Glomerular visceral epithelial cell (primary cell): Measurements from ENCODE around the gene MYOCD.

Source experiments
- DNase-seq: peaks from one replicate; pipeline ENCODE4 v3.0.0-alpha.2; 2016; ENCODE audit errors: extremely low spot score

The MYOCD gene

GRCh38 chr17:12759090-12759489 is 93.4 kb downstream of the MYOCD start:
- DNase-seq = no peak

DNA sequence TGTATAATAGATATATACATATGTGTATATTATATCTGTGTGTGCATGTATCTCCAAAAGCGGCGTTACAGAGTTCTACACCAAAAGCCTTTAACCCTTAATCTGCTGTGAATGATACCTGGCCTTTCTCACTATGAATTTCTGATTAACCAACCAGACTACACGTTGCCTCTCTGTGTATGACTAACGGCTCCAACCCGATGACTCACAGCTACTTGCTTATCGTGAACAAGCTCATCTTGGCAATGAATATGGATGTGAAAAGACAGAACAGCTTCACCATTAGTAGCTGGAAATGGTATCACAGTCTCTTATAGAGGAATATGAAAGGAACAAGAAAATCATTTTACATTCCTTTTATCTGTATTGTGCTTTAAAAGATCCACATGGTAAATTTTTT is 99.9 kb downstream of the MYOCD start:
- peak; percentile 8 for DNase-seq

DNA sequence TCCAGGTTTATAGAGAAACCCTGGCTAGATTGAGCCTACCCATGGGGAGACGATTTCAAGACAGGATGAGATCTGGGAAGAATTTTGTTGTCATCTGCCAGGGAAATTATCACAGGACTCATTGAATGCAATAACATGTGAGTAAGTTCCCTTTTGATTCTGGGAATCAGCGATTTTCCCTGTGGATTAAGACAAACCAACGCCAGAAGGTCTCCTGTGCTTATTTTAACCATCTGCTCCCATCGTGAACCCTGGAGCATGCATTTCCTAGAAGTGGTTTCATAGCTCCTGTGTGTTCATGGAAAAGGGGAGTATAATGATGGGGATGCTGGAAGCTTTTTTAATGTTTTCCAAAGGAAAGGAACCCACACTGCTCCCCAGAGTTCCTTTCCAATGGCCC is 102.6 kb downstream of the MYOCD start:
- no peak for DNase-seq

- no peak for DNase-seq
Observed at GRCh38 chr17:12769981-12770380, 104.3 kb downstream of the MYOCD start.

DNA sequence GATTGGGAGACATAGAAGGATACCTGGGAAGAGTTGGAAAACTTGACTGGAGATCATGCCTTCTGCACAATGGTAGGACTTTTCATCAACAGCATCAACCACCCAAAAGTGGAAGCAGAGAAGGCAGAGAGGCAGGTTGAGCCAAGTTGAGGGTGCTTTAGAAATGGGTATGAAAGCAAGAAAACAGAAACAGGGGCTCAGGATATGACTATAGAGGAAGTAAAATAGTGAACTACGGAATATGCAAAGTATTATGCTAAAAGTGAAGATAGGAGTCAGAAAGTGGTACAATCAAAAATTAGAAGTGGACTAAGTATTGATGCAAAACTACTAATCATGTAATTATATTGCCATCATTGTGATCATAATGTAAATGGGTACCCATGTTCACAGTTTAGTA is 107.5 kb downstream of the MYOCD start:
- DNase-seq = no peak

GRCh38 chr17:12789075-12789480 is 123.4 kb downstream of the MYOCD start:
- DNase-seq = no peak

DNA sequence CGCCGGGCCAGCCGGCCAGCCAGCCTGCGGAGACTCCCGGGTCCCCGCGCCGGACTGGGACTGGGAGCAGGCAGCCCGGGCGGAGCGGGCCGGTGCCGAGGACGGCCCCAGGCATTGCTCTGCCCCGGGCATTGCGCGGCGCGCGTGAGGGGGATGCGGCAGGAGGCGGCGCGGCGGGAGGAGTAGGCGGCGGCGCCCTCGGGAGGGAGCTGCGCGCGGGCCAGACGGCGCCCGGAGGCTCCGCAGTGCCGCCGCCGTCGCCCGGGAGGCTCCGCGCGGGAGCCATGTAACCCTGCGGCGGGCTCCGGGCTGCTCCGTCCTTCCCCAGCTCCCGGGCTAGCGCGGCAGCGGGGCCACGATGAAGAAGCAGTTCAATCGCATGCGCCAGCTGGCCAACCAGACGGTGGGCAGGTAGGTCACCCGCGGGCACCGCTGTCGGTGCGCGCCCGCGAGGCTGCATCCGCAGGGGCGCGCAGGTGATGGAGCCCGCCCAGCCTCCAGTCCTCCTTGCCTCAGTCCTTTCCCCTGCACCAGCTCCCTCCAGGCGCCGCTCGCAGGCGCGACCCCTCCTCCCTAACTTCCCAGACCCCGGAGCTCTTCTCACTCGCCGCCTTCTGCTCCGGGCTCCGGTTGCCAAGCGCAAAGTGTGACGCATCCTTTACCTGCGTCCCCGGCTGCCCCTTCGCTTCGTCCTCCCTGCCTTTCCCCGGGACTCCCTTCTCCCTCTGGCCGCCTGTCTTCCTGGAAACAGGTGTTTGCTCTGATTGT is 124.0 kb downstream of the MYOCD start, which contains the start of gene ARHGAP44:
Gene ARHGAP44 (plus strand): TSS at position 18 of the 768 bp plus-strand sequence. CDS start 341 bp downstream, at position 359.
- DNase-seq = peak; percentile 47

DNA sequence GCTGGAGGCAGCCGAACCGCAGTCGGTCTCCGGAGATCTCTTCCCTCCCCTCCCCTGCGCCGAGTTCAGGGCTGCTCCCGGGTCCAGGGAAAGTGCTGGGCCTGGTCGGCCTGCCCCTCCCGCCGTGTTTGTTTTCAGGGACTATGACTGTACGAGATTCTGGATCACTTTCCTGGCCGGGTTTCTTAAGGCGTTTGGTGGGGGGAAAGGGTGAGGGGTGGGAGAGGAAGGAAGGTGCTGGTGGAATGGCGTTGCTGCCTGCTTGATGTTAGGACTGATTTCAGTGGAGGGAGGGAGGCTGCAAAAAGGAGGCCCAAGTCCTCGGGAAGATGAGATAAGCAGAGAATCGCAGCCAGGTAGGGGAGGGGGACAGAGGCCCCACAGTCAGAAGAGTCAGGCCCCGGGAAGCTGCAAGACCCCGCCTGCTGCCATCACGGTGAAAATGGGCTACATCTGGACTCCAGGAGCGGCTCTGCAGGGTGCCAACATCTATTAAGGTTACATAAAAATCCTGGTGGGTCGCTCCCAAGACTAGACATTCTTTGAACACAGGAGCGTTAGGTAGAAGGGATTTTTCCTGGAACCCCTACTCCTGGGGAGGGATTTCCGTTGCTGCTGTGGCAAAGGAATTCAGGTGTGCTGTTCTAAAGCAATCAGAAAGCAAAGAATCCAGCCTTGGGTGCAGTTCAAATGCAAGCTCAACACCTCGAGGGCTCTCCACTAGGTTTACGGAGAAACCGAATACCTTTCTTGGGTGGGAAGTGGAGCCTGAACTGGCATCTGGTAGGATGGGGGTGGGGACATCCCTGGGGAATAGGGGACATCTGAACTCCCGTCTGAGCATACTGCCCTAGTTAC is 124.8 kb downstream of the MYOCD start:
- no peak for DNase-seq

GRCh38 chr17:12794919-12795532 is 129.3 kb downstream of the MYOCD start:
- no peak for DNase-seq

- DNase-seq = no peak
Observed at GRCh38 chr17:12800855-12801365, 135.2 kb downstream of the MYOCD start.

GRCh38 chr17:12806630-12807029 is 140.9 kb downstream of the MYOCD start:
- DNase-seq = no peak

DNA sequence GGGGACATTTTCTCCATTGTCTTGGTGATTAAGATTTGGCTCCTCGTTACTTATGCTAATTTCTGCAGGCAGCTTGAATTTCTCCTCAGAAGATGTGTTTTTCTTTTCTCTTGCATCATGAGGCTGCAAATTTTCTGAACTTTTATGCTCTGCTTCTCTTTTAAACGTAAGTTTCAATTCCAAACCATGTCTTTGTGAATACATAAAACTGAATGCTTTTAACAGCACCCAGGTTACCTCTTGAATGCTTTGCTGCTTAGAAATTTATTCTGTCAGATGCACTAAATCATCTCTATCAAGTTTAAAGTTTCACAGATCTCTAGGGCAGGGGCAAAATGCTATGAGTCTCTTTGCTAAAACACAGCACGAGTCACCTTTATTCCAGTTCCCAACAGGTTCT is 143.0 kb downstream of the MYOCD start:
- DNase-seq = no peak

GRCh38 chr17:12812877-12813276 is 147.2 kb downstream of the MYOCD start:
- DNase-seq = no peak

GRCh38 chr17:12813664-12814063 is 148.0 kb downstream of the MYOCD start:
- DNase-seq = no peak

GRCh38 chr17:12814718-12815117 is 149.0 kb downstream of the MYOCD start:
- DNase-seq = no peak

DNA sequence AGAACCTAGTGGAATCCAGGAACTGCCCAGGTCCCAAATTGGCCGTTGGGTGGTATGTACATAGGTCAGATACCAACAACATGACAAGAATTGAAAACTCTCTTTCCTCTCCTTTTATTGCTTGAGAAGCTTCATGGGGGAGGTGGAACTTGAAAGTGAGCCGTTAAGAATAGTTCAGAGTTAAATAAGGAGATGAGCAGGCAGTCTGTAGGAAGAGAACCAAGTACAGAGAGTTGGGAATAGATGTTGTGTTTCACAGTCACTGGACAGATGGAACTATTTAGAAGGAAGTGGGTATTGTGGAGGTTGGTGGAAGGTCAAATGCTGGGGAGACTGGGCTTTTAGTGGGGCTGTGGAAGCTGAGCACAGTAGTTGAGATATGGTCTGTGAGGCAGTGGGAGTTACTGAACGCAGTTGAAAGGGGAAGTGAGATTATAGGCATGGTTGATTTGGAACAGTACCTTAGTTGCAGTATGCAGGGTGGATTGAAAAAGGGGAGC is 150.0 kb downstream of the MYOCD start:
- no peak for DNase-seq
